Non-pigmented ciliary epithelial cell (primary cell): ENCODE results near the gene CNKSR3.

ENCODE experiments used
- DNase-seq: peaks from one replicate; pipeline ENCODE4 v3.0.0-alpha.2; 2010; ENCODE audit warnings: low read depth

CNKSR3 gene

GRCh38 chr6:154414021-154414813, 96.3 kb downstream of the CNKSR3 start:
- no peak for DNase-seq

GRCh38 chr6:154412106-154412820, 98.2 kb downstream of the CNKSR3 start:
- no peak for DNase-seq

GRCh38 chr6:154411076-154411475, 99.4 kb downstream of the CNKSR3 start:
- no peak for DNase-seq

- peak; percentile 94 for DNase-seq
Observed at GRCh38 chr6:154410619-154411072, 99.8 kb downstream of the CNKSR3 start.

- no peak for DNase-seq
Observed at GRCh38 chr6:154408891-154409500, 101.5 kb downstream of the CNKSR3 start.

- no peak for DNase-seq
Observed at GRCh38 chr6:154407440-154407839, 103.0 kb downstream of the CNKSR3 start.

GRCh38 chr6:154406869-154407268, 103.6 kb downstream of the CNKSR3 start:
- DNase-seq: no peak

- DNase-seq: no peak
Observed at GRCh38 chr6:154406301-154406700, 104.2 kb downstream of the CNKSR3 start.

GRCh38 chr6:154404791-154405400, 105.6 kb downstream of the CNKSR3 start:
- DNase-seq: no peak

GRCh38 chr6:154403788-154404187, 106.7 kb downstream of the CNKSR3 start:
- DNase-seq: no peak

- no peak for DNase-seq
Observed at GRCh38 chr6:154402081-154402780, 108.3 kb downstream of the CNKSR3 start.

GRCh38 chr6:154399097-154399496, 111.4 kb downstream of the CNKSR3 start:
- no peak for DNase-seq

- DNase-seq: no peak
Observed at GRCh38 chr6:154397491-154398195, 112.8 kb downstream of the CNKSR3 start.

- DNase-seq: no peak
Observed at GRCh38 chr6:154395878-154396277, 114.6 kb downstream of the CNKSR3 start.

GRCh38 chr6:154395316-154395715, 115.2 kb downstream of the CNKSR3 start:
- DNase-seq: no peak

GRCh38 chr6:154394571-154394970, 115.9 kb downstream of the CNKSR3 start:
- no peak for DNase-seq

GRCh38 chr6:154390034-154390433, 120.5 kb downstream of the CNKSR3 start:
- DNase-seq: no peak

GRCh38 chr6:154388803-154389202, 121.7 kb downstream of the CNKSR3 start:
- no peak for DNase-seq

- peak; percentile 86 for DNase-seq
Observed at GRCh38 chr6:154386848-154387717, 123.4 kb downstream of the CNKSR3 start.

- no peak for DNase-seq
Observed at GRCh38 chr6:154384191-154384590, 126.3 kb downstream of the CNKSR3 start.
